Measurements from ENCODE around the gene SDK1. TPM values are rescaled to one million over a fixed set of nuclear protein-coding genes. Genes with fewer than 3 reads are reported as not detected.

The SDK1 gene
- polyA plus RNA-seq, 2 of the 4 experiments (the other 2 are of a cell fraction) = 0.12 to 0.28 TPM

DNA sequence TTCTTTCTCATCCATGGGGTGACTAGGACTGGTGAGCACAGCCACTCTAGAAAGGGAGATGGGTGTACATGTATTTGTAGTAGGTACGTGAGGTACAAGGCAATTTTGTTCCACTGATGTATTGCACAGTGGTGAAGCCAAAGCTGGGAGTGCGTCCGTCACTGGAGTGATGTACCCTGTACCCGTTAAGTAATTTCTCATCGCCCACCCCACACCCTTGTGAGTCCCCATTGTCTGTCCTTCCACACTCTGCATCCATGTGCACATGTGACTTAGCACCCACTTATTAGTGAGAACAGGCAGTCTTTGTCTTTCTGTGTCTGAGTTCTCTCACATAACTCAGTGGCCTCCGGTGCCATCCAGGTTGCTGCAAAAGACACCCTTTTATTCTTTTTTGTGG is 658.3 kb downstream of the SDK1 start:
- Histone ChIP-seq H3K9me3 (no peaks in the 10 kb centered on the region), H3K27ac (no peak overlapping the region), H3K4me1 (peaks cover 10% of the 10 kb centered on the region; the same call in 1 of the 3 replicates), H3K4me3 (no peak overlapping the region), H3K4me2 (no peak overlapping the region)
- POLR2A ChIA-PET = no interaction called here
- WGBS (ENCODE audit: missing lambda C conversion rate) = 70% methylated on average over 6 of the region's 6 CpGs
- DNase-seq (ENCODE audit: low read depth in 1 of 2, low spot score in 1 of 2) = no peak
- no peak for FAIRE-seq
- ATAC-seq = no peak
- no peak for TF ChIP-seq KDM1A (IDR thresholded peaks at IDR 0.05; ENCODE audit: low read depth)
- no peak for TF ChIP-seq HOXB13 (CRISPR knock-in tag; IDR thresholded peaks at IDR 0.05; ENCODE audit: low read depth)
- TF ChIP-seq EHF (CRISPR knock-in tag; IDR thresholded peaks at IDR 0.05) = no peak
- no peak for TF ChIP-seq ESRRA (IDR thresholded peaks at IDR 0.05; ENCODE audit: borderline replicate concordance, low read length)
- TF ChIP-seq MAZ (IDR thresholded peaks at IDR 0.05; ENCODE audit: borderline replicate concordance, low read depth, low read length) = no peak
- no peak for TF ChIP-seq HEYL (CRISPR knock-in tag; IDR thresholded peaks at IDR 0.05)
- TF ChIP-seq PHF8 (IDR thresholded peaks at IDR 0.05; ENCODE audit: borderline replicate concordance, low read depth) = no peak
- no peak for TF ChIP-seq POLR2A (IDR thresholded peaks at IDR 0.05; ENCODE audit: low read length)
- TF ChIP-seq EHMT2 (IDR thresholded peaks at IDR 0.05; ENCODE audit: low read depth) = no peak
- CTCF ChIA-PET = no interaction called here

DNA sequence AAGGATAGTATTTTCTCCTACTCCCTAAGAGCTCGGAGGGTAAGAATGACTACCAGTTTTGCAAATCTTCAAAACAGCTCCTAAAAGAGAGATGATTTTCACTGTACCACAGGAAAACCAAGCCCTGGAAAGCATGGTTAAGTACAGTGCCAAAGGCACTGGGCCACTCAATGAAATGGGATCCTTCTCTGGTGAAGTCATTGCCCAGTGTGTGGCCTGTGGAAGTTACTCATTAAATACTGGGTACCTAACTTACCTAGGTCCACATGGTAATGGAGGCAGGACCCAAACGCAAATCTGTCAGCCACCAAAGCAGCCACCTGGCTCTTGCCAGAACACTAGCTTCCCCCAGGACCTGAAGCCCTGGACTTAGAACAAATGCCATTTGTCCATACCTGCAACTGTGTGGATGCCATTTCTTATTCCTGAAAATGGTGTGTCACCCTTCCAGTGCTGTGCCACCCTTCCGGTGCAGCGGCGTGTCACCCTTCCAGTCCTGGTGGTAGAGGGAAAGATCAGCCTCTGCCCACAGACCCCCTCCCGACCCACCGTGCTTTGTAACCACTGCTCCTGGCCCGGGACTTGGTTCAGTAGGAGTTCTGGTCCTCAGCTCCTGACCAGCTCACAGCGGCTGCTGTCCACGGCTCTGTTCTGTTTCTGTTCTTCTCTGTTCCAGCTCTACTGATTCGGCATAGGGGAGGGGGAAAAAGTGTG is 659.2 kb downstream of the SDK1 start:
- H3K4me1 ChIP-seq = peaks cover 10% of the 10 kb centered on the region; the same call in 1 of the 3 replicates
- FAIRE-seq = no peak
- no peak overlapping the region for H3K27ac ChIP-seq
- TF ChIP-seq POLR2AphosphoS2 (conservative IDR thresholded peaks at IDR 0.05; ENCODE audit: low read length) (no peak), CHD4 (IDR thresholded peaks at IDR 0.05; ENCODE audit: borderline replicate concordance) (no peak), RARB (CRISPR knock-in tag; IDR thresholded peaks at IDR 0.05) (no peak), HOXA7 (CRISPR knock-in tag; IDR thresholded peaks at IDR 0.05) (no peak), SREBF2 (IDR thresholded peaks at IDR 0.05) (no peak), KDM5A (IDR thresholded peaks at IDR 0.05) (no peak), POLR2A (IDR thresholded peaks at IDR 0.05; ENCODE audit: low read length) (no peak), HDAC2 (IDR thresholded peaks at IDR 0.05) (no peak), PHF8 (IDR thresholded peaks at IDR 0.05; ENCODE audit: borderline replicate concordance, low read depth) (no peak)
- TF ChIP-seq, protein P1, sequence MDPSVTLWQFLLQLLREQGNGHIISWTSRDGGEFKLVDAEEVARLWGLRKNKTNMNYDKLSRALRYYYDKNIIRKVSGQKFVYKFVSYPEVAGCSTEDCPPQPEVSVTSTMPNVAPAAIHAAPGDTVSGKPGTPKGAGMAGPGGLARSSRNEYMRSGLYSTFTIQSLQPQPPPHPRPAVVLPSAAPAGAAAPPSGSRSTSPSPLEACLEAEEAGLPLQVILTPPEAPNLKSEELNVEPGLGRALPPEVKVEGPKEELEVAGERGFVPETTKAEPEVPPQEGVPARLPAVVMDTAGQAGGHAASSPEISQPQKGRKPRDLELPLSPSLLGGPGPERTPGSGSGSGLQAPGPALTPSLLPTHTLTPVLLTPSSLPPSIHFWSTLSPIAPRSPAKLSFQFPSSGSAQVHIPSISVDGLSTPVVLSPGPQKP (IDR thresholded peaks at IDR 0.05; ENCODE audit: low read depth, low read length) = no peak
- ATAC-seq = no peak
- WGBS (ENCODE audit: missing lambda C conversion rate) = 49% methylated on average over 8 of the region's 11 CpGs
- no peaks in the 10 kb centered on the region for H3K9me3 ChIP-seq
- ChIA-PET CTCF (interaction anchor here (1.1 kb wide), 1 partner anchor 9 kb away, joined by 3 read pairs; no protein-coding TSS in a partner anchor), POLR2A (no interaction called here)
- no peak for DNase-seq (ENCODE audit: low read depth in 1 of 2, low spot score in 1 of 2)
- no peak overlapping the region for H3K4me2 ChIP-seq
- H3K4me3 ChIP-seq = no peak overlapping the region

DNA sequence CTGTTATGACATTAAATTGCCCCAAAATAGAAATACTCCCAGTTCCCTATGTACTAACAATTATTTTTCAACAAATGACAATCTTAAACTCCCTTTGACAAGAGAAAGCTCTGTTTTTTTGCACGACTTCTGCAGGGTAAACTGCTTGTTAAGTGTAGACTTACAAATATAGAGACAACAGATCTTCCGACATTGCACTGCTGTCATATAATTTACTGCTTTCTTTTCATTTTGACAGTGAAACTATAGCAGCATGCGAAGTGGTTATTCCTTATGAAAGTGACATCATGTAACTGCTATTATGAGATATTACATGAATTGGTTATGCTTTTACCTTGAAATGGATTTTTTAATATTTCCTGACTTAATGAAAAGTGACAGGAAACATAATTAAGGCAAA is 659.9 kb downstream of the SDK1 start:
- ChIA-PET POLR2A (no interaction called here), CTCF (interaction anchor here (1.1 kb wide), 1 partner anchor 9 kb away, joined by 3 read pairs; no protein-coding TSS in a partner anchor)
- H3K4me3 ChIP-seq = no peak overlapping the region
- ATAC-seq (no peak), FAIRE-seq (no peak), DNase-seq (ENCODE audit: low read depth in 1 of 2, low spot score in 1 of 2) (no peak)
- H3K27ac ChIP-seq = no peak overlapping the region
- TF ChIP-seq CHD4 (IDR thresholded peaks at IDR 0.05; ENCODE audit: borderline replicate concordance) = no peak
- TF ChIP-seq, protein P2, sequence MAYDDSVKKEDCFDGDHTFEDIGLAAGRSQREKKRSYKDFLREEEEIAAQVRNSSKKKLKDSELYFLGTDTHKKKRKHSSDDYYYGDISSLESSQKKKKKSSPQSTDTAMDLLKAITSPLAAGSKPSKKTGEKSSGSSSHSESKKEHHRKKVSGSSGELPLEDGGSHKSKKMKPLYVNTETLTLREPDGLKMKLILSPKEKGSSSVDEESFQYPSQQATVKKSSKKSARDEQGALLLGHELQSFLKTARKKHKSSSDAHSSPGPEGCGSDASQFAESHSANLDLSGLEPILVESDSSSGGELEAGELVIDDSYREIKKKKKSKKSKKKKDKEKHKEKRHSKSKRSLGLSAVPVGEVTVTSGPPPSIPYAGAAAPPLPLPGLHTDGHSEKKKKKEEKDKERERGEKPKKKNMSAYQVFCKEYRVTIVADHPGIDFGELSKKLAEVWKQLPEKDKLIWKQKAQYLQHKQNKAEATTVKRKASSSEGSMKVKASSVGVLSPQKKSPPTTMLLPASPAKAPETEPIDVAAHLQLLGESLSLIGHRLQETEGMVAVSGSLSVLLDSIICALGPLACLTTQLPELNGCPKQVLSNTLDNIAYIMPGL (CRISPR knock-in tag; IDR thresholded peaks at IDR 0.05; ENCODE audit: borderline replicate concordance) = no peak
- TF ChIP-seq KDM5A (IDR thresholded peaks at IDR 0.05) = no peak
- TF ChIP-seq HEYL (CRISPR knock-in tag; IDR thresholded peaks at IDR 0.05) = no peak
- peaks cover 5% of the 10 kb centered on the region; the same call in 1 of the 3 replicates for H3K4me1 ChIP-seq
- no peak overlapping the region for H3K4me2 ChIP-seq
- no peaks in the 10 kb centered on the region for H3K9me3 ChIP-seq
- 61% methylated on average over 3 of the region's 3 CpGs for WGBS (ENCODE audit: missing lambda C conversion rate)

Data from A549 (cell line).